Measurements from ENCODE around the gene SUSD2. TPM values are rescaled to one million over a fixed set of nuclear protein-coding genes. Genes with fewer than 3 reads are reported as not detected.
"Not testable (repeated sequence)": the region's sequence is repeated elsewhere in the genome, so short reads cannot be mapped to it uniquely, and the experiment has no call there.

The SUSD2 gene
- total and polyA plus RNA-seq, 2 donors: 0.26 to 8.3 TPM

GRCh38 chr22:24171822-24172221 is 9.5 kb upstream of the SUSD2 start:
- no peaks in the 10 kb centered on the region for H3K36me3 ChIP-seq (ENCODE audit: insufficient read depth)
- WGBS: 94% methylated on average over 12 of the region's 12 CpGs
- DNase-seq (ENCODE audit: extremely low spot score): no peak
- H3K4me1 ChIP-seq (ENCODE audit: insufficient read depth): no peaks in the 10 kb centered on the region
- no peak overlapping the region for H3K27ac ChIP-seq (ENCODE audit: low read depth)
- H3K4me3 ChIP-seq (ENCODE audit: low read depth, low read length): no peak overlapping the region

GRCh38 chr22:24175160-24175808 is 6.0 kb upstream of the SUSD2 start:
- 48% methylated on average over 11 of the region's 11 CpGs for WGBS
- Histone ChIP-seq H3K4me1 (ENCODE audit: insufficient read depth) (no peaks in the 10 kb centered on the region), H3K36me3 (ENCODE audit: insufficient read depth) (no peaks in the 10 kb centered on the region), H3K27ac (ENCODE audit: low read depth) (no peak overlapping the region), H3K4me3 (ENCODE audit: low read depth, low read length) (no peak overlapping the region)
- DNase-seq (ENCODE audit: extremely low spot score): no peak

- Histone ChIP-seq H3K4me1 (ENCODE audit: insufficient read depth) (no peaks in the 10 kb centered on the region), H3K27ac (ENCODE audit: low read depth) (no peak overlapping the region), H3K36me3 (ENCODE audit: insufficient read depth) (no peaks in the 10 kb centered on the region), H3K4me3 (ENCODE audit: low read depth, low read length) (no peak overlapping the region)
- 90% methylated on average over 11 of the region's 11 CpGs for WGBS
- DNase-seq (ENCODE audit: extremely low spot score): no peak
Measured at GRCh38 chr22:24176040-24176439, 5.2 kb upstream of the SUSD2 start.

DNA sequence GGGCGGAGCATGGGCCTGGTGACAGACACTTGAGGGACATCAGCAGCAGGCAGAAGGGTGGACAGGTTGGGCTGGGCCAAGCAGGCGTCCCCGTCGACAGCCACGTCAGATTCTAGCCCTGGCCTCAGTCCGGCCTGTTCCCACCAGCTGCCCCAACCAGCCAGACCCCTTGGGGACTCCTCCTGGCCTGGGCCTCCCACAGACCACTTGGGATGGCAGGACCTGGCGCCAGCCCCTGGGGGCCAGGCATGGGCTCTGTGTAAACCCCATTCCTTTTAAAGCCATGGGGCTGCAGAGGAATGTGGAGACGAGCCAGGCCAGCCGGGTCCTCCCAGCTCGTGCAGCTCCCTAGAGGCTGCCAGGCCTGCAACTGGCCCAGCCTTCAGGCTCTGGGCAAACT is 4.7 kb upstream of the SUSD2 start:
- H3K27ac ChIP-seq (ENCODE audit: low read depth): no peak overlapping the region
- no peak for DNase-seq (ENCODE audit: extremely low spot score)
- no peaks in the 10 kb centered on the region for H3K4me1 ChIP-seq (ENCODE audit: insufficient read depth)
- no peak overlapping the region for H3K4me3 ChIP-seq (ENCODE audit: low read depth, low read length)
- 60% methylated on average over 10 of the region's 10 CpGs for WGBS
- no peaks in the 10 kb centered on the region for H3K36me3 ChIP-seq (ENCODE audit: insufficient read depth)

- Histone ChIP-seq H3K4me3 (ENCODE audit: low read depth, low read length) (no peak overlapping the region), H3K4me1 (ENCODE audit: insufficient read depth) (no peaks in the 10 kb centered on the region), H3K36me3 (ENCODE audit: insufficient read depth) (no peaks in the 10 kb centered on the region), H3K27ac (ENCODE audit: low read depth) (no peak overlapping the region)
- WGBS: 78% methylated on average over 5 of the region's 5 CpGs
- DNase-seq (ENCODE audit: extremely low spot score): no peak
Measured at GRCh38 chr22:24177045-24177444, 4.2 kb upstream of the SUSD2 start.

DNA sequence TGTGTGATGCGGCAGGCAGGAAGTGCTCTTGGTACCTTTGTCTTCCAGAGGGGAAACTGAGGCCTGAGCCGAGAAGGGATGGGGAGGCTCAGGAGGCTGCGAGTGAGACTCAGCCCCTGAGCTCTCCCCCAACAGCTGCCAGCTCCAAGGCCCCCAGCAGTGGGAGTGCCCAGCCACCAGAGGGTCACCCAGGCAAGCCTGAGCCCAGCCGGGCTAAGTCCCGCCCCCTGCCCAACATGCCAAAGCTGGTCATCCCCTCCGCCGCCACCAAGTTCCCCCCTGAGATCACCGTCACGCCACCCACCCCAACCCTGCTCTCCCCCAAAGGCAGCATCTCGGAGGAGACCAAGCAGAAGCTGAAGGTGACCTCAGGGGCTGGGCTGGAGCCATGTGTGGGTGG is 3.8 kb upstream of the SUSD2 start:
- Histone ChIP-seq H3K4me3 (ENCODE audit: low read depth, low read length) (no peak overlapping the region), H3K4me1 (ENCODE audit: insufficient read depth) (no peaks in the 10 kb centered on the region), H3K27ac (ENCODE audit: low read depth) (no peak overlapping the region), H3K36me3 (ENCODE audit: insufficient read depth) (no peaks in the 10 kb centered on the region)
- 87% methylated on average over 10 of the region's 10 CpGs for WGBS
- DNase-seq (ENCODE audit: extremely low spot score): no peak

- Histone ChIP-seq H3K4me3 (ENCODE audit: low read depth, low read length) (no peak overlapping the region), H3K4me1 (ENCODE audit: insufficient read depth) (no peaks in the 10 kb centered on the region), H3K36me3 (ENCODE audit: insufficient read depth) (no peaks in the 10 kb centered on the region), H3K27ac (ENCODE audit: low read depth) (no peak overlapping the region)
- DNase-seq (ENCODE audit: extremely low spot score): no peak
- WGBS: 90% methylated on average over 12 of the region's 12 CpGs
Measured at GRCh38 chr22:24178021-24178431, 3.3 kb upstream of the SUSD2 start.

DNA sequence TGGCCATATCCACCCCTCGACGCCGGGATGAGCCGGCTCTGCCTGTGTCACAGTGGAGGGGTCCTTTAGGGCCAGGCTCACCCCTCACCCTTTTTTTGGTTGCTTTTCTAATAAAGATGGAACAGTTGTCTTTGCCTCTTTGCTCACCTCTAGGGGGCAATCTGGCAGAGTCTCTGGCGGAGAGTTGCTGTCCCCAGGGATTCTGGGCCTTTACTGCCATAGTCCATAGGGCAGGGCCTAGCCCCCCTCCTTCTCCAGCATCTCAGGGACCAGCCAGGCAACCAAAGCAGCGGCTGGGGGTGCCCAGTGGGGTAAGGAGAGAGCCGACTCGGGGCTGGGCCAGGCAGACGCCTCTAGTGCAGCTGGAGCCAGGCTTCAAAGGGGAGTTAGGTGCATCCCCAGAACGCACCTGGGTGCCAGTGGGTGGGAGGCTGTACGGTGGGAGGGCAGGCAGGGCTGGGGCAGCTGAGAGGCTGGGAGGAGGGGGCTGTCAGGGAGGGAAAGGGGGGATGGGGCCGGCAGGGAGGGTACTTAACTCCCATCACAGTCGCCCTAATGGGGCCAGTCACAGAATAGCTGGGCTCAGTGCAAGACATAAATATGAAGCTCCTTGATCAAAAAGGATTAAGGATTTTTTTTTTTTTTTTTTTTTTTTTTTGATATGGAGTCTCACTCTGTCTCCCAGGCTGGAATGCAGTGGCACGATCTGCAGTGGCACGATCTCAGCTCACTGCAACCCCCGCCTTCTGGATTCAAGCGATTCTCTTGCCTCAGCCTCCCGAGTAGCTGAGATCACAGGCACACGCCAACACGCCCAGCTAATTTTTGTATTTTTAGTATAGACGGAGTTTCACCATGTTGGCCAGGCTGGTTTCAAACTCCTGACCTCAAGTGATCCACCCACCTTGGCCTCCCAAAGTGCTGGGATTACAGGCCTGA is 2.5 kb upstream of the SUSD2 start:
- Histone ChIP-seq H3K27ac (ENCODE audit: low read depth) (no peak overlapping the region), H3K4me3 (ENCODE audit: low read depth, low read length) (no peak overlapping the region), H3K36me3 (ENCODE audit: insufficient read depth) (no peaks in the 10 kb centered on the region), H3K4me1 (ENCODE audit: insufficient read depth) (no peaks in the 10 kb centered on the region)
- WGBS: 82% methylated on average over 21 of the region's 21 CpGs
- DNase-seq (ENCODE audit: extremely low spot score): no peak

DNA sequence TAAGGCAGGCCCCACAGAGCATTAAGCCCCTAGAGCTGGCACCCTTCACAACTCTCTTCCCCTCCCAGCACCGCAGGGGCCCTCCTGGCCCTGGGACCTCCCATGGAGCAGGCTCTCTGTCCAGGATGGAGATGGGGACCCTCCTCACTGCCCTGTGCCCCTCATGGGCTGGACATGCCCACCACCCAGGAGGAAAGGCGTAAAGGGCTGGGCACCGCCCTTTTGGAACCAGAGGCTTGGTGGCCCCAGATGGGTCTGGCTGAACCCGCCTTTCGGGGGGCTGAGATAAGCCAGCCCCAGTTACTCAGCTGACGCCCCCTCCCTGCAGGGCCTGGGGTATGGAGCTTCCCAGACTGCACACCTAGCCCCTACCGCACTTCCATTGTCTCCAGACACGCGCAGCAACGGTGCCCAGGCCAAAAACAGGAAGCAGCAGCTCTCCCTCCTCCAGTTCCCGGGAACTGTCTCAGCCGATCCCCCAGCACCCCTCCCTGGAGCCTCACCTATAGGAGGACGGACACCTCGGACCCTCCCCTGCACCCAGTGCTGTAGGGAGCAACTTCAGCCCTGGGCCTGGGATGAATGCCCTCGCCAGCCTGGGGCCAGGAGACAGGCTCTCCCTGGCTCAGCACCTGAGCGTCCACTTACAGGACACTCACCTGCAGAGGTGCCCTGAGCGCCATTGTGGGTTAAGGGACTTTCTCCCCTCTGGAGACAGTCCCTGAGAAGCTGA is 1.6 kb upstream of the SUSD2 start:
- DNase-seq (ENCODE audit: extremely low spot score): no peak
- Histone ChIP-seq H3K4me3 (ENCODE audit: low read depth, low read length) (no peak overlapping the region), H3K4me1 (ENCODE audit: insufficient read depth) (no peaks in the 10 kb centered on the region), H3K36me3 (ENCODE audit: insufficient read depth) (no peaks in the 10 kb centered on the region), H3K27ac (ENCODE audit: low read depth) (no peak overlapping the region)
- 84% methylated on average over 17 of the region's 17 CpGs for WGBS

GRCh38 chr22:24180316-24181087 is 785 bp upstream of the SUSD2 start:
- DNase-seq (ENCODE audit: extremely low spot score): no peak
- 87% methylated on average over 16 of the region's 16 CpGs for WGBS
- Histone ChIP-seq H3K27ac (ENCODE audit: low read depth) (no peak overlapping the region), H3K4me3 (ENCODE audit: low read depth, low read length) (no peak overlapping the region), H3K4me1 (ENCODE audit: insufficient read depth) (no peaks in the 10 kb centered on the region), H3K36me3 (ENCODE audit: insufficient read depth) (no peaks in the 10 kb centered on the region)

DNA sequence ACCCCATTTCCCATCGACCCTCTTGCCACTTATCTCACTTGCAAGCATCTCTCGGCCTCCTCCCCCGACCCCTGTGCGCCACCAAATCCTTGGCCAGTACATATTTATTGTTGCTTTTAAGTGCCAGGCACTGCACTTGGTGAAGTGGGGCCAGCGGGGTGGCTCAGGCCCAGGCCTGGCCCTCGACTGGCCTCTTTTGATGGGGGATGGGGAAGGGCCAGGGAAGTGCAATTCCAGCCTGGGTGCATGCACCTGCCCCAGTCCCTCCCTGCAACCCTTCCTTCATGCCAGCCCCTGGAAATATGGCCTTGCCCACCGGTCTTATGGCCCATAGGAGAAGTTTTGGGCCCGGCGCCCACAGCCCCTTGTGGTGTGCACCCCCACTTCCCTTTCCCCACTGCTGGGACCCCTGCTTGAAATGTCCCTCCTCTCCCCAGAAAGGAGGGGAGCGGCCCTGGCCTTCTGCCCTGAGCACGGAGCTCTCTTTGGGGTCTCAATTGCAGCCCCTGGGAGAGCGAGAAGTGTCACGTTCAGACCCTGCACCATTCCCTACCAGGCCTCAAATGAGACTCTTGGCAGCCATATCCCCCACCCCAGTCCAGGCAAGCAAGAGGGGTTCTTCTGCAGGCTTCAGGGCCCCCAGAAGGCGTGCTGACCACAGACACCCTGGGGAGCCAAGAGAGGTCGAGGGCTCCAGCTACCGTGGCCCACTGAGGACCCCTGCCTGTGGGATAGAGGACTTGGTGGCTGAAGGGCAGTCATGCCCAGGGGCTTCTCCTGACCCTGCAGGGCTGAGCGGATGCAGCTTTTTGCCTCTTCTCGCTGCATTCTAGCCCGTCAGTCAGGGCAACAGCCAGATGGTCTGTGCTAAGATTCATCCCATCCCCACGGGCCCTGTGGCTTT is 961 bp downstream of the SUSD2 start:
- Histone ChIP-seq H3K4me1 (ENCODE audit: insufficient read depth) (no peaks in the 10 kb centered on the region), H3K27ac (ENCODE audit: low read depth) (no peak overlapping the region), H3K4me3 (ENCODE audit: low read depth, low read length) (no peak overlapping the region), H3K36me3 (ENCODE audit: insufficient read depth) (no peaks in the 10 kb centered on the region)
- WGBS: 80% methylated on average over 20 of the region's 20 CpGs
- DNase-seq (ENCODE audit: extremely low spot score): no peak

DNA sequence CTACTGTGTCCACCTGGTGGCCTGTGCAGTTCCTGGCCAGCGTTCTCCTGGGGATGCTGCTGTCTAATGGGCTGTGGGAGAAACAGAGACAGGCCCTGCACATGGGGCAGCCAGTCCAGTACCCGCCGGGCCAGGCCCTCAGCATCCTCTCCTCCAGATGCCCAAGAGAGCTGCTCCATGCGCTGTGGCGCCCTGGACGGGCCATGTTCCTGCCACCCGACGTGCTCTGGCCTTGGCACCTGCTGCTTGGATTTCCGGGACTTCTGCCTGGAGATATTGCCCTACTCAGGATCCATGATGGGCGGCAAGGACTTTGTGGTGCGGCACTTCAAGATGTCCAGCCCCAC is 1.6 kb downstream of the SUSD2 start:
- DNase-seq (ENCODE audit: extremely low spot score); H3K4me1 ChIP-seq (ENCODE audit: insufficient read depth); H3K36me3 ChIP-seq (ENCODE audit: insufficient read depth); H3K27ac ChIP-seq (ENCODE audit: low read depth); H3K4me3 ChIP-seq (ENCODE audit: low read depth, low read length): not testable (repeated sequence)
- 90% methylated on average over 11 of the region's 11 CpGs for WGBS
